VCaP (cell line): ENCODE data around the gene YTHDC1.
"Not testable (repeated sequence)": the region's sequence is repeated elsewhere in the genome, so short reads cannot be mapped to it uniquely, and the experiment has no call there.

Experiments
- H3K27ac ChIP-seq: fragments of 450-650 bp; 2 replicates; pipeline ENCODE4 v1.5.1; 2017
- TF ChIP-seq, protein P1 (sequence below): fragments of 450-650 bp; conservative IDR thresholded peaks from 2 replicates; pipeline ENCODE4 v1.5.1; 2017; ENCODE audit warnings: mild to moderate bottlenecking, moderate library complexity

The YTHDC1 gene

DNA sequence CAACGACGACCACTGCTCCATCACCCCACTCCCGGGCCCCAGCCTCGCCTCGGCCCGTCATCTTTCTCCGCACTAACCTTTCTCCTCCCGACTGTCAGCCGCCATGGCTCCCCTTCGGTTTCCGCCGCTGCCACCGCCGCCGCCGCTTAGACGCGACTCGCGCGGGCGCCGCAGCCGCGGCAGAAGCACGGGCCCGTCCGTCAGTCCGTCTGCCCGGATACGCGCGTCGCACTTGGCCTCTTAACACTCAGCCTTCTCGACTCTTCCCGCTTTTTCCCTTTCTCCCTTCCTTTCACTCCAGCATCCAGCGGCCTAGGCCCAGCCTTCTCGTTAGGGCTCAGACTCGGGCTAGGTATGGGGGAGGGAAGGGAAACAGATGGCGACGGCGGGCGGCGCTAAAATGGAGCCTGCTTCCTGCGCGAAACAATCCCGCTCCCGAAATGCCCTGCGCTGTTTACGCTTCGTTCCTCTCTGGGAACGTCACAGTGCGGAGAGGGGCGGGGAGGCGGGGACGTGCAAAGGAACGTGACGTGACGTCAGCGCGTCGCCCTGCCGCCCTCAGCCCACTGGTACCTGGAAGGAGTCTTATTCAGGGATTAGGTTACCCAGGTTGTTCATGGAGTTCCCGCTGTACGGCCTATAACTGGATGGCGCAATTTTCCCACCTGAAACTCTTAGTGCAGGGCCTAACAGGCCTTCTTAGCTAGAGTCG, at the start of gene YTHDC1:
TSS of gene YTHDC1 (minus strand) at position 442 of the 712 bp plus-strand sequence. CDS start at position 105, 337 bp downstream.
- TF ChIP-seq, protein P1, sequence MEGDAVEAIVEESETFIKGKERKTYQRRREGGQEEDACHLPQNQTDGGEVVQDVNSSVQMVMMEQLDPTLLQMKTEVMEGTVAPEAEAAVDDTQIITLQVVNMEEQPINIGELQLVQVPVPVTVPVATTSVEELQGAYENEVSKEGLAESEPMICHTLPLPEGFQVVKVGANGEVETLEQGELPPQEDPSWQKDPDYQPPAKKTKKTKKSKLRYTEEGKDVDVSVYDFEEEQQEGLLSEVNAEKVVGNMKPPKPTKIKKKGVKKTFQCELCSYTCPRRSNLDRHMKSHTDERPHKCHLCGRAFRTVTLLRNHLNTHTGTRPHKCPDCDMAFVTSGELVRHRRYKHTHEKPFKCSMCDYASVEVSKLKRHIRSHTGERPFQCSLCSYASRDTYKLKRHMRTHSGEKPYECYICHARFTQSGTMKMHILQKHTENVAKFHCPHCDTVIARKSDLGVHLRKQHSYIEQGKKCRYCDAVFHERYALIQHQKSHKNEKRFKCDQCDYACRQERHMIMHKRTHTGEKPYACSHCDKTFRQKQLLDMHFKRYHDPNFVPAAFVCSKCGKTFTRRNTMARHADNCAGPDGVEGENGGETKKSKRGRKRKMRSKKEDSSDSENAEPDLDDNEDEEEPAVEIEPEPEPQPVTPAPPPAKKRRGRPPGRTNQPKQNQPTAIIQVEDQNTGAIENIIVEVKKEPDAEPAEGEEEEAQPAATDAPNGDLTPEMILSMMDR = no peak; the same call in 1 of the 2 replicates
- peak within 1 kb of the TSS; percentile 98 for H3K27ac ChIP-seq

GRCh38 chr4:68399306-68399705, 49.4 kb upstream of the YTHDC1 start:
- TF ChIP-seq, protein P1 = no peak
- H3K27ac ChIP-seq = no peak overlapping the region

- TF ChIP-seq, protein P1 = no peak
- H3K27ac ChIP-seq = no peak overlapping the region
These were observed 46.9 kb upstream of the YTHDC1 start for GRCh38 chr4:68396756-68397155.

DNA sequence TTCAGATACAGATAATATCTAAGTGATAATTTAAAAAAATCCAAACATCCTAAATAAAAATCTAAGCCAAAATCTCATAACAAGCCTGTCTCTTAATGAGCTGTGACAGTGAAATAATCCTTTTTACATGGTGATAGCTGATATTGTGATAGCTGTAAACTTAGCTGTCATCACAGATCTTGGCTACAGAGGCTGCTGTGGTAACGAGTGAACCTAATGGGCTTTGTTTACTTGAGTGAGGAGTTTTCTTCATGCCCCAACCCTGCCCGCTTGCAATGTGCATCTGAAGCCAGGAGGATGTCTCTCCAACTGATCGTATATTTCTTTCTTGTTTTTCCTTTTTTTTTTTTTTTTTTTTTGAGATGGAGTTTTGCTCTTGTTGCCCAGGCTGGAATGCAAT, 41.5 kb upstream of the YTHDC1 start:
- no peak overlapping the region for H3K27ac ChIP-seq
- TF ChIP-seq, protein P1 = no peak

DNA sequence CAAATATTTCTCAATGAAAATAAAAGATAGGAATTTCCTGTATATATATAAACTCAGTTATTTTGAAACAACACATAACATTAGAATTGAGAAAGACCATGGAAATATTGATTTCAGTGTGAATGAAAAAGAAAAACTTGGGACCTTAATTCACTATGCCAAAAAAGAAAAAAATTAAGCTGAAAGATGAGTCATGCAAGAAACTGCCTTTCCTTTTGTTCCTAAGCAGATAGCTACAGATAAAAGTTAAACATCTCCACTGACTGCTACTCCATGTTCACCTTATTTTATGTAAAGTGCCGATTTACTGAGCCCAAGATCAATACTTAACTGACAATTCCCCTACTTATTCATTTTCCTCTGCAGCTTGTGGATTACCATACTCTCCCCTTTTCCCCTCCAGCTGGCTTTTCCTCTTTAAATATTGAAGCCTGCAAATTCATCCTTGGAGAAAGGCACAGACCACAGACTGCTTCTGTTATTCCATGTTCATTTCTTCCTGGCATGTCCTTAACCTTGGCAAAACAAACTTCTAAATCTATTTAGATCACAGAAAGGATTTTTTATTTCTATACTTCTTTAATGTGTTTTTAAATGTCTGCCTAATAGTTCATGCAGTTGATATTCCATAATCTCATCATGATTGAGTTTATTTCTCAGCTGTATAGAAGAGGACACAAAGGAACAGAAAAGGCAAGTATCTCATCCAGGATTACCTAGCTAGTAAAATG, 40.5 kb upstream of the YTHDC1 start:
- H3K27ac ChIP-seq = no peak overlapping the region
- TF ChIP-seq, protein P1 = no peak

DNA sequence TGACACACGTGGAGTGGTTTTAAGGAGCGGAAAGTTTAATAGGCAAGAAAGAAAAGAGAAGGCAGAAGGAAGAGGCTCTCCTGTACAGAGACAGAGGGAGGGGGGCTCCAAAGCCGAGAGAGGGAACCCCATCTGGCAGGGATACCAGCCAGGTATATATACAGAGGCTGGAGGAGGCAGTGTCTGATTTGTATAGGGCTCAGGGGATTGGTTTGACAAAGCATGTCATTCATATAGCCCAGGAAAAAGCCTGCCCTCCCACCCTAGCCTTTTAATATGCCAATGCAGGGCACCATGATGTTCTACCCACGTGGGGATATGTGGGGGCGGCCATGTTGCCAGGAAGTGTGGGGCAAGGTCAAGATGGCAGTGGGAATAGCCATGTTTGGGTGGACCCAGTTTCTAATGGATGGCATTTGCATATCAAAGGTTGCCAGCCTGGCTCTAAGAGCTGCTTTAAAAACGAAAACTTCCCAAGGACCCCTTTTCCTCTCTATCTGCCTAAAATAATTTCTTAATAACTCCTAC, 39.6 kb upstream of the YTHDC1 start:
- not testable (repeated sequence) for H3K27ac ChIP-seq

GRCh38 chr4:68388347-68388865, 38.5 kb upstream of the YTHDC1 start:
- H3K27ac ChIP-seq = no peak overlapping the region

More at GRCh38 chr4:68388347-68388865, 38.5 kb upstream of the YTHDC1 start:
- TF ChIP-seq, protein P1 = no peak
